ENCODE results near the gene HNRNPLL. TPM values are rescaled to one million over a fixed set of nuclear protein-coding genes. Genes with fewer than 3 reads are reported as not detected.

HNRNPLL gene
- total and polyA plus RNA-seq, 2 of the 8 experiments (the other 6 are each of a cell fraction or from before 2014, with no cell fraction given), result 18.6 to 69.3 TPM

GRCh38 chr2:38535404-38535743 lies 67.4 kb downstream of the HNRNPLL start:
- no peak overlapping the region for H2AK5ac ChIP-seq (ENCODE audit: low read depth, low read length)
- H4K5ac ChIP-seq (ENCODE audit: insufficient read length, low read depth, low read length), result no peak overlapping the region
- no peak overlapping the region; the same call in 1 of the 2 replicates for H4K8ac ChIP-seq (ENCODE audit: extremely low read depth, insufficient read depth, low read length)
- H3K9ac ChIP-seq (replicated peaks in 1 of 4; ENCODE audit: extremely low read depth in 1 of 4, low read depth in 3 of 4, low read length in 3 of 4), result no peak overlapping the region
- peaks cover 0 to 12% (median 6%) of the 10 kb centered on the region in 4 experiments; a peak in 4 of 7 replicates for H3K27me3 ChIP-seq (replicated peaks in 1 of 4; ENCODE audit: control insufficient read depth in 3 of 4, extremely low read depth in 1 of 4, insufficient read depth in 3 of 4, low read length in 3 of 4)
- H3K9me3 ChIP-seq (ENCODE audit: insufficient read depth in 2 of 2, low read depth in 1 of 2, low read length in 1 of 2), result no peaks in the 10 kb centered on the region
- H2BK20ac ChIP-seq (ENCODE audit: low read length), result no peak overlapping the region
- H3K14ac ChIP-seq (ENCODE audit: insufficient read length), result no peak overlapping the region
- no peaks in the 10 kb centered on the region for H3K79me1 ChIP-seq (ENCODE audit: low read depth, low read length)
- ChIA-PET POLR2A (ENCODE audit: partially characterized antibody) (interaction anchor here (0.8 to 4.6 kb wide), 3 partner anchors 20 to 216 kb away, joined by 3 to 20 read pairs (median 18); partner anchors contain the start of gene SRSF7), CTCF (ENCODE audit: partially characterized antibody) (interaction anchor here (0.6 to 5.1 kb wide), 20 partner anchors 12 to 1514 kb away, joined by 3 to 47 read pairs (median 4); no protein-coding TSS in a partner anchor)
- H2BK5ac ChIP-seq (ENCODE audit: low read depth, low read length), result no peak overlapping the region
- FAIRE-seq, result no peak
- H3K56ac ChIP-seq (replicated peaks; ENCODE audit: insufficient read length, low read depth, low read length), result no peak overlapping the region
- H2BK15ac ChIP-seq (ENCODE audit: low read length), result no peak overlapping the region
- H3K23ac ChIP-seq (ENCODE audit: insufficient read length), result no peak overlapping the region
- peaks cover 2% of the 10 kb centered on the region; the same call in 1 of the 2 replicates for H3K23me2 ChIP-seq (ENCODE audit: low read depth, low read length)
- H3K4me2 ChIP-seq (ENCODE audit: insufficient read depth in 1 of 2, low read depth in 2 of 2, low read length in 2 of 2), result peak overlapping the region; percentile 31 to 97; a peak in 3 of 4 replicates
- no peaks in the 10 kb centered on the region for H4K20me1 ChIP-seq (replicated peaks in 1 of 2; ENCODE audit: control insufficient read depth in 1 of 2, insufficient read depth in 2 of 2, low read length in 2 of 2)
- no peak overlapping the region for H2BK120ac ChIP-seq (replicated peaks; ENCODE audit: low read depth, low read length)
- H3K27ac ChIP-seq (ENCODE audit: low read depth, low read length), result no peak overlapping the region
- no peak overlapping the region for H2AFZ ChIP-seq (ENCODE audit: low read length)
- H2BK12ac ChIP-seq (ENCODE audit: low read depth, low read length), result no peak overlapping the region
- H3K4me3 ChIP-seq (ENCODE audit: extremely low read depth in 1 of 4, insufficient read depth in 2 of 4, low read depth in 3 of 4, low read length in 4 of 4), result no peak overlapping the region
- DNase-seq (ENCODE audit: low read depth in 1 of 2, low spot score in 2 of 2), result no peak
- no peak overlapping the region for H3K4ac ChIP-seq (replicated peaks; ENCODE audit: insufficient read length, low read depth, low read length)
- H3K4me1 ChIP-seq (replicated peaks in 1 of 4; ENCODE audit: control insufficient read depth in 3 of 4, insufficient read depth in 4 of 4, low read length in 3 of 4), result peaks cover 0 to 4% (median under 1%) of the 10 kb centered on the region in 4 experiments; a peak in 4 of 7 replicates
- no peak overlapping the region for H4K91ac ChIP-seq (replicated peaks; ENCODE audit: insufficient read length, low read length)
- 85% methylated on average over 11 of the region's 11 CpGs; no CpG with 5 or more reads in 1 of the 2 experiments for WGBS, 2 experiments (ENCODE audit: extremely low coverage in 1 of 2, insufficient coverage in 1 of 2, insufficient read length in 1 of 2, insufficient replicate concordance in 2 of 2, low coverage in 1 of 2, low lambda C conversion rate in 2 of 2, missing lambda C conversion rate in 1 of 2)
- no peak overlapping the region for H3K18ac ChIP-seq (ENCODE audit: extremely low read depth, low read length)
- H3K79me2 ChIP-seq (ENCODE audit: control insufficient read depth in 1 of 2, insufficient read depth in 2 of 2, low read length in 2 of 2), result no peaks in the 10 kb centered on the region
- H3K36me3 ChIP-seq (ENCODE audit: control insufficient read depth in 2 of 4, insufficient read depth in 4 of 4, low read length in 3 of 4), result no peaks in the 10 kb centered on the region
- TF ChIP-seq FOSL1 (IDR thresholded peaks at IDR 0.05; ENCODE audit: insufficient read depth, low read depth, low read length), result no peak
- no peak for TF ChIP-seq POLR2AphosphoS5 (IDR thresholded peaks at IDR 0.05; ENCODE audit: low read depth, low read length)
- TF ChIP-seq TBP (IDR thresholded peaks at IDR 0.05; ENCODE audit: low read depth, low read length), result no peak
- no peak for TF ChIP-seq KDM1A (IDR thresholded peaks at IDR 0.05; ENCODE audit: borderline replicate concordance, low read length)
- TF ChIP-seq SIX5 (IDR thresholded peaks at IDR 0.05; ENCODE audit: low read depth, low read length), result no peak
- TF ChIP-seq YY1 (IDR thresholded peaks at IDR 0.05; ENCODE audit: low read depth, low read length), result no peak
- TF ChIP-seq NRF1 (IDR thresholded peaks at IDR 0.05; ENCODE audit: low read depth, low read length), result no peak
- TF ChIP-seq USF2 (IDR thresholded peaks at IDR 0.05; ENCODE audit: low read length), result no peak
- TF ChIP-seq RXRA (IDR thresholded peaks at IDR 0.05; ENCODE audit: insufficient read depth, low read depth, low read length), result no peak
- TF ChIP-seq TCF12 (IDR thresholded peaks at IDR 0.05; ENCODE audit: low read depth, low read length), result no peak
- TF ChIP-seq E2F6 (IDR thresholded peaks at IDR 0.05), result no peak
- no peak for TF ChIP-seq RBBP5 (IDR thresholded peaks at IDR 0.05; ENCODE audit: borderline replicate concordance, low read depth, low read length)

Measured in H1 (cell line).